H1 (cell line): ENCODE measurements around the gene CACNA2D3. TPM values are rescaled to one million over a fixed set of nuclear protein-coding genes. Genes with fewer than 3 reads are reported as not detected.

Experiments used
- CTCF ChIA-PET: fragments of 300-600 bp; sonication (Branson Sonifier 250); formaldehyde crosslinking; loops from one replicate; lab custom pipeline; 2021; ENCODE audit not compliant: partially characterized antibody; lab: Charles Lee
- POLR2A ChIA-PET: fragments of 300-600 bp; sonication (Branson Sonifier 250); formaldehyde crosslinking; loops from one replicate; lab custom pipeline; 2021; ENCODE audit warnings: inconsistent platforms; ENCODE audit not compliant: partially characterized antibody; lab: Charles Lee
- DNase-seq, 2 experiments: peaks; one replicate each; pipeline versions ENCODE4 v3.0.0 to v3.0.0-alpha.2; 2010 to 2022; ENCODE audit warnings: low spot score in 2 of 2, low read depth in 1 of 2, mixed read lengths in 1 of 2
- FAIRE-seq: peaks from 2 replicates; lab custom pipeline; 2011; peaks lifted over from hg19 to GRCh38; lab: Jason Lieb, UNC
- H2AFZ ChIP-seq: 2 replicates; pipeline ENCODE4 v1.8.1; 2012; ENCODE audit warnings: low read length, inconsistent platforms
- H2AK5ac ChIP-seq: 2 replicates; pipeline ENCODE4 v1.6.1; 2013; ENCODE audit warnings: low read depth, low read length
- H2BK120ac ChIP-seq: replicated peaks from 2 replicates; pipeline ENCODE3; 2013; ENCODE audit warnings: low read depth, low read length, inconsistent platforms
- H2BK12ac ChIP-seq: 2 replicates; pipeline ENCODE4 v1.6.1; 2013; ENCODE audit warnings: low read depth, low read length
- H2BK15ac ChIP-seq: 2 replicates; pipeline ENCODE4 v1.6.1; 2013; ENCODE audit warnings: low read length
- H2BK20ac ChIP-seq: 2 replicates; pipeline ENCODE4 v1.6.1; 2013; ENCODE audit warnings: low read length
- H2BK5ac ChIP-seq: 2 replicates; pipeline ENCODE4 v1.6.1; 2013; ENCODE audit warnings: low read depth, low read length
- H3K14ac ChIP-seq: 2 replicates; pipeline ENCODE4 v1.6.1; 2013; ENCODE audit warnings: inconsistent platforms; ENCODE audit not compliant: insufficient read length
- H3K18ac ChIP-seq: 2 replicates; pipeline ENCODE4 v1.6.1; 2013; ENCODE audit warnings: low read length; ENCODE audit errors: extremely low read depth
- H3K23ac ChIP-seq: 2 replicates; pipeline ENCODE4 v1.6.1; 2013; ENCODE audit warnings: inconsistent platforms; ENCODE audit not compliant: insufficient read length
- H3K23me2 ChIP-seq: 2 replicates; pipeline ENCODE4 v1.6.1; 2013; ENCODE audit warnings: low read depth, low read length
- H3K27ac ChIP-seq: 2 replicates; pipeline ENCODE4 v1.6.1; 2011; ENCODE audit warnings: low read depth, low read length, inconsistent platforms
- H3K27me3 ChIP-seq, 4 experiments: replicated peaks in 1 of 4; 1 replicate in 1 of 4; 2 replicates in 3 of 4; pipeline versions ENCODE4 v1.6.1 to v1.8.1; 2011 to 2013; ENCODE audit warnings: low read length in 3 of 4, mild to moderate bottlenecking in 3 of 4, inconsistent platforms in 2 of 4, mixed read lengths in 2 of 4, moderate library complexity in 1 of 4; ENCODE audit not compliant: control insufficient read depth in 3 of 4, insufficient read depth in 3 of 4; ENCODE audit errors: extremely low read depth in 1 of 4
- H3K36me3 ChIP-seq, 4 experiments: 2 replicates each; pipeline versions ENCODE4 v1.6.1 to v1.8.1; 2011 to 2013; ENCODE audit warnings: mild to moderate bottlenecking in 4 of 4, low read length in 3 of 4, moderate library complexity in 2 of 4, control low read depth in 1 of 4, inconsistent platforms in 1 of 4; ENCODE audit not compliant: insufficient read depth in 4 of 4, control insufficient read depth in 2 of 4
- H3K4ac ChIP-seq: replicated peaks from 2 replicates; pipeline ENCODE3; 2013; ENCODE audit warnings: low read length, low read depth, mixed read lengths, inconsistent platforms; ENCODE audit not compliant: insufficient read length
- H3K4me1 ChIP-seq, 4 experiments: replicated peaks in 1 of 4; 1 replicate in 1 of 4; 2 replicates in 3 of 4; pipeline versions ENCODE4 v1.6.1 to v1.8.1; 2011 to 2013; ENCODE audit warnings: low read length in 3 of 4, inconsistent platforms in 2 of 4, mixed read lengths in 1 of 4; ENCODE audit not compliant: insufficient read depth in 4 of 4, control insufficient read depth in 3 of 4
- H3K4me2 ChIP-seq, 2 experiments: 2 replicates each; pipeline versions ENCODE4 v1.6.1 to v1.8.1; 2011 to 2013; ENCODE audit warnings: low read depth in 2 of 2, low read length in 2 of 2, control low read depth in 1 of 2, inconsistent platforms in 1 of 2, mild to moderate bottlenecking in 1 of 2; ENCODE audit not compliant: insufficient read depth in 1 of 2
- H3K4me3 ChIP-seq, 4 experiments: fragments of 200-600, 300-600 bp in 1 of 4; sonication (generic), shearing (Covaris generic), sonication (Bioruptor Twin) in 1 of 4; 2 replicates each; pipeline versions ENCODE4 v1.5.1 to v1.8.1; 2011 to 2016; ENCODE audit warnings: low read length in 4 of 4, low read depth in 3 of 4, control low read depth in 2 of 4, inconsistent platforms in 2 of 4, mild to moderate bottlenecking in 2 of 4, mixed read lengths in 1 of 4, moderate library complexity in 1 of 4; ENCODE audit not compliant: insufficient read depth in 2 of 4; ENCODE audit errors: extremely low read depth in 1 of 4
- H3K56ac ChIP-seq: replicated peaks from 2 replicates; pipeline ENCODE3; 2013; ENCODE audit warnings: low read depth, mild to moderate bottlenecking, mixed read lengths, low read length, inconsistent platforms; ENCODE audit not compliant: insufficient read length
- H3K79me1 ChIP-seq: 2 replicates; pipeline ENCODE4 v1.6.1; 2013; ENCODE audit warnings: low read depth, low read length, control low read depth
- H3K79me2 ChIP-seq, 2 experiments: 2 replicates each; pipeline versions ENCODE4 v1.6.1 to v1.8.1; 2012 to 2013; ENCODE audit warnings: low read length in 2 of 2, mild to moderate bottlenecking in 2 of 2, inconsistent platforms in 1 of 2; ENCODE audit not compliant: insufficient read depth in 2 of 2, control insufficient read depth in 1 of 2
- H3K9ac ChIP-seq, 4 experiments: replicated peaks in 1 of 4; 1 replicate in 1 of 4; 2 replicates in 3 of 4; pipeline versions ENCODE4 v1.6.1 to v1.8.1; 2011 to 2013; ENCODE audit warnings: low read depth in 3 of 4, low read length in 3 of 4, control low read depth in 2 of 4, mild to moderate bottlenecking in 2 of 4, moderate library complexity in 2 of 4, inconsistent platforms in 1 of 4; ENCODE audit errors: extremely low read depth in 1 of 4
- H3K9me3 ChIP-seq, 2 experiments: 2 replicates each; pipeline versions ENCODE4 v1.6.1 to v1.8.1; 2012 to 2013; ENCODE audit warnings: mild to moderate bottlenecking in 2 of 2, moderate library complexity in 2 of 2, control low read depth in 1 of 2, inconsistent platforms in 1 of 2, low read depth in 1 of 2, low read length in 1 of 2, mixed read lengths in 1 of 2; ENCODE audit not compliant: insufficient read depth in 2 of 2
- H4K20me1 ChIP-seq, 2 experiments: replicated peaks in 1 of 2; 2 replicates each; pipeline versions ENCODE3 to v1.8.1; 2011 to 2013; ENCODE audit warnings: inconsistent platforms in 2 of 2, low read length in 2 of 2, mild to moderate bottlenecking in 1 of 2; ENCODE audit not compliant: insufficient read depth in 2 of 2, control insufficient read depth in 1 of 2
- H4K5ac ChIP-seq: 2 replicates; pipeline ENCODE4 v1.6.1; 2013; ENCODE audit warnings: low read length, low read depth, mixed read lengths, inconsistent platforms; ENCODE audit not compliant: insufficient read length
- H4K8ac ChIP-seq: 2 replicates; pipeline ENCODE4 v1.8.0; 2013; ENCODE audit warnings: mild to moderate bottlenecking, moderate library complexity, low read length, inconsistent platforms; ENCODE audit not compliant: insufficient read depth; ENCODE audit errors: extremely low read depth
- H4K91ac ChIP-seq: replicated peaks from 2 replicates; pipeline ENCODE3; 2013; ENCODE audit warnings: low read length, mixed read lengths, inconsistent platforms; ENCODE audit not compliant: insufficient read length
- CHD1 ChIP-seq: IDR thresholded peaks from 2 replicates; pipeline ENCODE4 v1.6.1; 2012; ENCODE audit warnings: low read depth, low read length, improper control_type of control experiment
- E2F6 ChIP-seq: IDR thresholded peaks from 2 replicates; pipeline ENCODE4 v1.6.1; 2012; ENCODE audit warnings: inconsistent platforms
- EZH2 ChIP-seq: fragments of 200-600 bp; sonication (generic); IDR thresholded peaks from 2 replicates; pipeline ENCODE4 v1.7.1; 2012; ENCODE audit warnings: low read depth, mild to moderate bottlenecking, moderate library complexity, low read length, inconsistent platforms; ENCODE audit not compliant: severe bottlenecking
- NRF1 ChIP-seq: IDR thresholded peaks from 2 replicates; pipeline ENCODE4 v1.6.1; 2011; ENCODE audit warnings: mild to moderate bottlenecking, low read depth, low read length, improper control_type of control experiment
- RFX5 ChIP-seq: IDR thresholded peaks from 2 replicates; pipeline ENCODE4 v1.6.1; 2011; ENCODE audit warnings: low read depth, low read length, improper control_type of control experiment, borderline replicate concordance
- SP1 ChIP-seq: IDR thresholded peaks from 2 replicates; pipeline ENCODE4 v1.6.1; 2011; ENCODE audit warnings: low read depth, low read length
- SP4 ChIP-seq: IDR thresholded peaks from 2 replicates; pipeline ENCODE4 v1.6.1; 2012; ENCODE audit warnings: low read length, inconsistent platforms
- SRF ChIP-seq: IDR thresholded peaks from 2 replicates; pipeline ENCODE4 v1.6.1; 2011; ENCODE audit warnings: mild to moderate bottlenecking, low read depth, low read length, moderate library complexity
- SUZ12 ChIP-seq: fragments of 200-600 bp; sonication (generic); IDR thresholded peaks from 2 replicates; pipeline ENCODE4 v1.6.1; 2012; ENCODE audit warnings: mild to moderate bottlenecking, inconsistent platforms, low read length, moderate library complexity, mixed read lengths
- TAF1 ChIP-seq: IDR thresholded peaks from 2 replicates; pipeline ENCODE4 v1.6.1; 2011; ENCODE audit warnings: mild to moderate bottlenecking, low read depth, low read length
- TEAD4 ChIP-seq: IDR thresholded peaks from 2 replicates; pipeline ENCODE4 v1.6.1; 2012; ENCODE audit warnings: low read depth, low read length, inconsistent platforms, mixed read lengths
- polyA plus RNA-seq, 7 experiments: library from polyadenylated mRNA; depleted of rRNA in 3 of 7; stranded (reverse) in 5 of 7; unstranded in 2 of 7; fragments of >200 nt in 5 of 7; fragments of 200-250 nt in 2 of 7; gene quantifications; 1 replicate in 5 of 7; 2 replicates in 1 of 7; 4 replicates in 1 of 7; pipeline versions ENCODE4 v1.2.1 to v1.2.3, GENCODE V29; 2011 to 2013; ENCODE audit warnings: missing spikeins in 2 of 7, mixed read lengths in 2 of 7
- total RNA-seq: library from RNA; stranded (reverse); fragmentation: NEBNext Ultra II Directional; extraction: Animal tissue kit (Norgen Biotek cat#: 25700); gene quantifications from 2 replicates; pipeline ENCODE4 v1.2.1, GENCODE V29; 2021
- TF ChIP-seq, protein P1 (sequence below): IDR thresholded peaks from 2 replicates; pipeline ENCODE4 v1.6.1; 2012; ENCODE audit warnings: low read length, inconsistent platforms

CACNA2D3 gene
- total and polyA plus RNA-seq, 2 of the 8 experiments (the other 6 are each of a cell fraction or from before 2014, with no cell fraction given) = 1.5 to 1.8 TPM

DNA sequence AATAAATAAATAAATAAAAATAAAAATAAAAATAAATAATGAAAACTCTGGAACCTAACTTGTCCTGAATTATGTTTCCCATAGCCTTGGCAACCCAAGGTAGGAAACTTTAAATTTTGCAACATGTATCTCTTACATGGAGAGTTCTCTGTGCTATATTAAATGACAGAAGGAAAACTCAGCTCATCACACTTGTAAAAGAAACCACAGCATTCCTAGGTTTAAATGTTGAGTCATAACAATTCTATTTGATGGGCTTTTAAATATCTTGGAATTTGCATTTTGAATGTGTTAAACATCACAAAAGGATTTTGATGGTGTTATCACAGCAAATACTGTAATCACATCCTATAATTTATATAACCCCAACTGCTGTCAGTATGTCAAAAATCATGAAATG, 661.3 kb downstream of the CACNA2D3 start:
- DNase-seq = no peak
- no peak overlapping the region for H2BK12ac ChIP-seq
- no peak overlapping the region for H3K18ac ChIP-seq
- no peak overlapping the region for H3K9ac ChIP-seq
- H3K27me3 ChIP-seq = no peaks in the 10 kb centered on the region
- no peak overlapping the region for H2BK15ac ChIP-seq
- H3K23ac ChIP-seq = no peak overlapping the region
- no peak overlapping the region for H2BK120ac ChIP-seq
- H2BK20ac ChIP-seq = no peak overlapping the region
- no peak overlapping the region for H3K4ac ChIP-seq
- no peak overlapping the region for H3K4me3 ChIP-seq
- no peak overlapping the region for H4K91ac ChIP-seq
- H3K36me3 ChIP-seq = no peaks in the 10 kb centered on the region
- H3K56ac ChIP-seq = no peak overlapping the region
- peaks cover 0 to 3% of the 10 kb centered on the region in 2 experiments; a peak in 2 of 4 replicates for H3K9me3 ChIP-seq
- H2BK5ac ChIP-seq = no peak overlapping the region
- no peak for FAIRE-seq
- no peak overlapping the region for H4K5ac ChIP-seq
- no peak overlapping the region for H2AFZ ChIP-seq
- H2AK5ac ChIP-seq = no peak overlapping the region
- POLR2A ChIA-PET = no interaction called here
- H3K27ac ChIP-seq = no peak overlapping the region
- H3K4me1 ChIP-seq = peaks cover 0 to 7% (median 0%) of the 10 kb centered on the region in 4 experiments; a peak in 2 of 7 replicates
- H3K4me2 ChIP-seq = no peak overlapping the region
- no peaks in the 10 kb centered on the region; the same call in 1 of the 2 replicates for H3K79me1 ChIP-seq
- CTCF ChIA-PET = no interaction called here
- no peak overlapping the region for H3K14ac ChIP-seq
- no peaks in the 10 kb centered on the region for H3K23me2 ChIP-seq
- H4K20me1 ChIP-seq = no peaks in the 10 kb centered on the region
- no peak for TF ChIP-seq SRF
- TF ChIP-seq E2F6 = no peak
- no peak for TF ChIP-seq TAF1
- no peak for TF ChIP-seq SUZ12
- TF ChIP-seq TEAD4 = no peak
- TF ChIP-seq SP4 = no peak
- no peak for TF ChIP-seq SP1
- no peak for TF ChIP-seq EZH2
- no peak for TF ChIP-seq CHD1
- TF ChIP-seq, protein P1, sequence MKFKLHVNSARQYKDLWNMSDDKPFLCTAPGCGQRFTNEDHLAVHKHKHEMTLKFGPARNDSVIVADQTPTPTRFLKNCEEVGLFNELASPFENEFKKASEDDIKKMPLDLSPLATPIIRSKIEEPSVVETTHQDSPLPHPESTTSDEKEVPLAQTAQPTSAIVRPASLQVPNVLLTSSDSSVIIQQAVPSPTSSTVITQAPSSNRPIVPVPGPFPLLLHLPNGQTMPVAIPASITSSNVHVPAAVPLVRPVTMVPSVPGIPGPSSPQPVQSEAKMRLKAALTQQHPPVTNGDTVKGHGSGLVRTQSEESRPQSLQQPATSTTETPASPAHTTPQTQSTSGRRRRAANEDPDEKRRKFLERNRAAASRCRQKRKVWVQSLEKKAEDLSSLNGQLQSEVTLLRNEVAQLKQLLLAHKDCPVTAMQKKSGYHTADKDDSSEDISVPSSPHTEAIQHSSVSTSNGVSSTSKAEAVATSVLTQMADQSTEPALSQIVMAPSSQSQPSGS = no peak
- TF ChIP-seq NRF1 = no peak
- no peak for TF ChIP-seq RFX5
- no peaks in the 10 kb centered on the region for H3K79me2 ChIP-seq
- no peak overlapping the region for H4K8ac ChIP-seq
